Measurements from ENCODE around the gene LRIG3. TPM values are rescaled to one million over a fixed set of nuclear protein-coding genes. Genes with fewer than 3 reads are reported as not detected.
"Not testable (repeated sequence)": the region's sequence is repeated elsewhere in the genome, so short reads cannot be mapped to it uniquely, and the experiment has no call there.

LRIG3 gene
- 12.3 TPM for total RNA-seq

DNA sequence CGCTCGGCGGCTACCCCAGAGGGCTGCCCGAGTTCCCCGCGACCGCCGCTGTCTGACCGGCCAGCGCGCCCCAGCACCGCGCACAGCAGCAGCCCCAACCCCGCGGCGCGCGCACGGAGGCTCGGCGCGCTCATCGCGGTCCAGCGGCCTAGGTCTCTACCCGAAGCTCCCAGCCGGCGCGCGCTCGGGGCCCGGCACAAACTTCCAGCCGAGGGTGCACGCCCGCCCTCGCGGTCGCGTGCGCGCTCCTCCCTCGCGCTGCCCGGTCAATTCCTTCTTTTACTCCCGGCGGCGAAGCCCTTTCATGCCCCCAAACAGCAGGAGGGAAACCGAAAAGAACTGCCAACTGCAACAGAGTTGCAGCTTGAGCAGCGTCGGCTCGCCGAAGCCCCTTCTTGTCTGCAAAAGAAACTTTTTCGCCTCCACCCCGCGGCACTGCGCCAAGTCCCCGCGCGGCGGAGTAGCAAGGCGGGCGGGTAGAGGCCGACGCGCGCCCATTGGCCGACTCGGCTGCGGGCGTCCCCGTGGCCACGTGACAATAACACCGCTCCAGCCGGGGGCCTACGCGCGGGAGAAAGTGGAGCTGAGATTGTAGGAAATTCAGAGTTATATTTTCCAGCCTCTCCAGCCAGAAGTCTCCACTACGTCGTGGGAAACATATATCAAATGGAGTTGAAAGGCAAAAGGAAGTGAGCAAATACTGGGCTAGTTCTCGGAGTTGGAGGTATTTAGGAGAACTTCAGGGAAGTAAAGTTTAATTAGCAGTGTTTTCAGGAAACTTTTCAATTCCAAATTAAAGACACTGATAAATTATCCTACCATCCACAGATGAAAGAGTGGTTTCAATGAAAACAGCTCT, at the start of gene LRIG3:
TSS of gene LRIG3 (minus strand) at position 403 of the 859 bp plus-strand sequence. CDS start at position 134, 269 bp downstream.
- DNase-seq = peak; percentile 61

DNA sequence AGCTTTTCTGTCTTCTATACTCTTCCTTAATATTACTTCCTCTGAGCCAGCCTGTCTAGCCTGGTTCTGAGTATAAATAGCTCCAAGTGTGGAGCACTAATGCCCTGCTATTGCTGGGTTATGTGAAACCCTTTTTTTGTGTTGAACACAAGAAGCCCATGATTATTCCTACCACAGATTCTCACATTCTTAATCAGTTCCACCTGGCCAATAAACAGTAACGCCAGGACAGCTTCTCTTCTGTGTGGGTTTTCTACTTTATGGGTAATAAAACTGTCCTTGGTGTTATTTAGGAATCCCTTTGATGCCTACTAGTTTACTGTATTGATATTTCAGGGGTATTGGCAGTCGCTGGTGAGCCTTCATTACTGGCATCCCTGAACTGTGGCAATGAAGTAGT, 48.9 kb upstream of the LRIG3 start:
- DNase-seq = no peak

DNA sequence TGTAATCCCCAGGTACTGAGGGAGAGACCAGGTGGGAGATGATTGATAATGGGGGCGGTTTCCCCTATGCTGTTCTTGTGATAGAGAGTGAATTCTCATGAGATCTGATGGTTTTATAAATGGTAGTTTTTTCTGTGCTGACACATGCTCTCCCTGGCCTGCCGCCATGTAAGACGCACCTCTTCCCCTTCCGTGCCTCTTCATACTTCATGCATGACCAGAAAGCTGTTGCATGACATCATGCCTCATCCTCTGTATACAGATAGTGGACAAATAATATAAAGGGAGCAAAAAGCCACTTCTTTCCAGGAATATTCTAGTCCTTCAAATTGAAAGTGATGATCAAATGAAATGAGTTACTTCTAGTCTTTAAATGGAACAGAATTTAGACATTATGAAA, 47.3 kb upstream of the LRIG3 start:
- DNase-seq = no peak

DNA sequence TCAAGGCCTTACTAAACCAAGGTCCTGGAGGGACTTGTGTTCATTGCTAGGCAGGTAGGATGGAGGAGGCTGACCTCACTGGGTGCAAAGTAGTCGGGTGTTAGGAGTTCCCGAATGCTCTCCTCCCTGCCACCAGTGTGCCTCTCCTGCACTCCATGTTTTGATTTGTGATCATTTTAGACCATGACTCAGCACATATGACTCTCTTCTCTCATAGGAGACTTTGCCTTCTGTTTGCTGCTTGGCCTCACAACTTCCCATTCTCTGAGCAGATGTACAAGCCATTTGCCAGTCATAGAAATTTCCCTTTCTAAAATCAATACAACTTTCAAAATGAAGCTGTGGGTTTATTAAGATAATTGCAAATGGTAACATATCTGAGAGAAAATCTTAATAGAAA, 46.6 kb upstream of the LRIG3 start:
- DNase-seq = no peak

- DNase-seq = no peak
These were observed 45.3 kb upstream of the LRIG3 start for GRCh38 chr12:58965568-58965967.

GRCh38 chr12:58963844-58964243, 43.5 kb upstream of the LRIG3 start:
- DNase-seq = no peak

DNA sequence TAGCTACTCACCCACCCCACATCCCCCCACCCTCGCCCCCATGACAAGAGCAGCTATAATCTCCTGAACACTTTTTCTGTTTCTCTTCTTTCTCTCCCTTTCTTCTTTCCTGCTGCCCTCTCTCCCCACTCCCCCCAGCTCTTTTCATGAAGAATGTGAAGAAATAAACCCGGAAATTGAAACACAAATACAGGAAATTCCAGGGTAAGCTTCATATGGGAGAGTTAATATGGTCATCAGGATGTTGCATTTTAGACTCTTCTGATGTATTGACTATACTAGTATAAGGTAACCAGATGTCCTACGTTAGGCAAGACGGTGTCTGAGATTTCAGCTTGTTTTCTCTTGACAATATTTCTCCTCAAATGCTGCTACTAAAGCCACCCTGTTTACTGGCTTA, 41.6 kb upstream of the LRIG3 start:
- DNase-seq = no peak

GRCh38 chr12:58961166-58961565, 40.9 kb upstream of the LRIG3 start:
- no peak for DNase-seq

- DNase-seq = no peak
These were observed 39.5 kb upstream of the LRIG3 start for GRCh38 chr12:58959639-58960300.

DNA sequence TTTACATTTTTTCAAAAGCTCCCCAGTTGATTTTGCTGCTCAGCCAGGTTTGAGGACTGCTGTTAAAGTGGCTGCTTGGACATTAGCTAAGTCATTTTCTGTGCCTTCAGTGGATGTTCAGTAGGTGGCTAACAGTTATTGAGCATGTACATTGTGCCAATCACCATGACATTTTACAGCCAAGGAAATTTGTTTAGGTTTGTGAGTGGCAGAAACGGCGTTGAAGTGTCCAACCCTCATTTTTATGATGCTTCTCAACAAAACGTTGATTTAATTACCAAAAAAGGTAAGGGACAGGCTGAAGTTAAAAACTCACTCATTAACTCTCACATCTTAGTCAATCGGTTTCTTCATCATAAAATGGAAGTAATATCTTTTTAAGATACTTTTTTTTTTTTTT, 37.0 kb upstream of the LRIG3 start:
- DNase-seq = no peak

GRCh38 chr12:58955849-58956248, 35.5 kb upstream of the LRIG3 start:
- DNase-seq = no peak

GRCh38 chr12:58954002-58954401, 33.7 kb upstream of the LRIG3 start:
- no peak for DNase-seq

DNA sequence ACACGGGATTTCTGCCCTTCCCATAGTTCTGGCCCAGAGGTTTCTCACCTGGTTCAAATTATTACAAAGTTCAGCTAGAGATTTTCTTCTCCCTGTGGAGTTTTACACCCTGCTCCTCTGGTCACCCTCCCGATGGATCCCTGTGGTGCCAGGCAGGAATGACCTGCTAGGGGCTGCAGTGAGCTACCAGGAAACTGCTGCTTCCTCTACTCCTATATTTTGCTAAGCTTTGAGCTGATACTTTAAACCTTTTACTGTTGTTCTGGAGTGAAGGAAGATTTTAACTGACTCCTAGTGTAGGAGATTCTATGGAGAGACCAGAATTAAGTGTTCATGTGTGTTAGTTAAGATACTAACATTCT, 30.4 kb upstream of the LRIG3 start:
- no peak for DNase-seq

DNA sequence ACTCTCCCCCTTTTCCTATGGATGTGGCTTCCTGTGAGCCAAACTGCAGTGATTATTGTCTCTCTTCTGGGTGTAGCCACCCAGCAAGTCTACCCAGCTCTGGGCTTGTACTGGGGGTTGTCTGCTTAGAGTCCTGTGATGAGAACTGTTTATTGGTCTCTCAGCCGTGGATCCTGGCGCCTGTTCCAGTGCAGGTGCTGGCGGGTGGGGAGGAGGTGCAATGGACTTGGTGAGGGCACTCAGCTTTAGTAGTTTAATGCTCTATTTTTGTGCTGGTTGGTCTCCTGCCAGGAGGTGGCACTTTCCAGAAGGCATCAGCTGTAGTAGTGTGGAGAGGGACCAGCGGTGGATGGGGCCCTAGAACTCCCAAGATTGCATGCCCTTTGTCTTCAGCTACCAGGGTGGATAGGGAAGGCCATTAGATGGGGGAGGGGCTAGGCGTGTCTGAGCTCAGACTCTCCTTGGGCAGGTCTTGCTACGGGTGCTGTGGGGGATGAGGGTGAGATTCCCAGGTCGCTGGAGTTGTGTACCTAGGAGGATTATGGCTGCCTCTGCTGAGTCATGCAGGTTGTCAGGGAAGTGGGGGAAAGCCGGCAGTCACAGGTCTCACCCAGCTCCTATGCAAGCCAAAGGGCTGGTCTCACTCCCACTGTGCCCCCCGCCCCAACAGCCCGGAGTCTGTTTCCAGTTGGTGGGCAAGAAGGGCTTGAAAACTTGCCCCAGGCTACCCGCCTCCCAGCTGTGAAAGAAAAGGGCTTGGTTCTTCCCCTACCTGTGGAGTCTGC, 29.8 kb upstream of the LRIG3 start:
- DNase-seq = not testable (repeated sequence)

DNA sequence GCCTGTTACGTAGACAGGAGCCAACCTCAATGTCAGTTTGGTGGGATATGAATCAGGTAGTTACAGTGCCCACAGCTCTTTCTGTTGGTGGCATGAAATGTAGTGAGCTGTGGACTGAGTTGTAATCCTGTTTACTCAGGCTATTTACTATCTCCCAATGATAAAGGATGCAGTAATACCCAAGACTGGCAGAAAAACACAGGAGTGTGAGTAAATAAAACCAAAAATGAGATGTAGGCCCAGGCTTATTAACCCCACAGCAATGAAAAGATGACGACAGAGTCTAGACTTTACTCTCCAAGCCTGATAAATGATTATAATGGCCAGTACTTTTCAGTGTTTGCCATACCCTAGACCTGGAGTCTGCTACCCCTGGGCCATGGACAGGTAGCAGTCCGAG, 22.8 kb upstream of the LRIG3 start:
- DNase-seq = no peak

DNA sequence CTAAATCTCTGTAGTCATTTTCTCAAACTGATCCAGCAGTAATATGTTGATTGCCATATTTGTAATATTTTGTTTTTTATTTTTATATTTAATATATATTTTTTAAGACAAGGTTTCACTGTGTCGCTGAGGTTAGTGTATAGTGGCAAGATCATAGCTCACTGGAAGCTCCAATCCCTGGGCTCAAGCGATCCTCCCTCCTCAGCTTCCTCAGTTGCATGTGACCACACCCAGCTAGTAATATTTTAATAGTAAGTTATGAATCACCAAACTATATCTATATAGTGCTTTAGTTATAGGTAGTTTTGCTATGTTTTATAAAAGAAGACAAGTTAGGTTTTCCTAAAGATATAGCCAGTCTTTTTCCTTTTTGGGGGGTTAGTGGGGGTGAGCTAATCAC, 22.0 kb upstream of the LRIG3 start:
- DNase-seq = no peak

DNA sequence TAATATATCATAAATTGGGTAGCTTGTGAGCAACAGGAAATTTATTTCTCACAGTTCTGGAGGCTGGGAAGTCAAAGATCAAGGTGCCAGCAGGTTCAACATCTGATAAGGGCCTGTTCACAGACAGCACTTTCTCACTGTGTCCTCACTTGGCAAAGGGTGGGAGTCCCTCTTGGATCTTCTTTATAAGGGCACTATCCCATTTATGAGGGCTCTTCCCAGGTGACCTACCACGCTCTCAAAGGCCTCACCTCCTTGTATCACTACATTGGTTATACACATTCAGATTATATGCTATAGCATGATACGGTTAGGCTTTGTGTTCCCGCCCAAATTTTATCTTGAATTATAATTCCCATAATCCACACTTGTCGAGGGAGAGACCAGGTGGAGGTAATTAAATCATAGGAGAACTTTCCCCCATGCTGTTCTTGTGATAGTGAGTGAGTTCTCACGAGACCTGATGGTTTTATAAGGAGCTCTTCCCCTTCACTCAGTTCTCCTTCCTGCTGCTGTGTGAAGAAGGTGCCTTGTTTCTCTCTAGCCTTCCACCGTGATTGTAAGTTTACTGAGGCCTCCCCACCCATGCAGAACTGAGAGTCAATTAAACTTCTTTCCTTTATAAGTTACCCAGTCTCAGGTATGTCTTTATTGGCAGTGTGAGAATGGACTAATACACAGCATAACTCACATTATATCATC, 19.2 kb upstream of the LRIG3 start:
- DNase-seq = no peak

DNA sequence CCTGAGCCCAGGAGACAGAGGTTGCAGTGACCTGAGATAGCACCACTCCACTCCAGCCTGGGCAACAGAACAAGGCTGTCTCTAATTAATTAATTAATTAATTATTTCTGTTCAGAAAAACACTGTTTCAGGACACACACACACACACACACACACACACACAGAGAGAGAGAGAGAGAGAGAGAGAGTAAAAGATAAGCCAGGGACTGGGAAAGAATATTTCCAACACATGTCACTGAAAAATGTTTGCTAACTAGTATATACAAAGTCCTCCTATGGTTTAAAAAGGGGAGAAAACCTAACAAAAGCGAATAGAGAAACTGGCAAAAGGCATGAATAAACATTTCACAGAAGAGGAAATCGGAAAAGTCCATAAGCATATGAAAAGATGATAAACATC, 18.1 kb upstream of the LRIG3 start:
- no peak for DNase-seq

DNA sequence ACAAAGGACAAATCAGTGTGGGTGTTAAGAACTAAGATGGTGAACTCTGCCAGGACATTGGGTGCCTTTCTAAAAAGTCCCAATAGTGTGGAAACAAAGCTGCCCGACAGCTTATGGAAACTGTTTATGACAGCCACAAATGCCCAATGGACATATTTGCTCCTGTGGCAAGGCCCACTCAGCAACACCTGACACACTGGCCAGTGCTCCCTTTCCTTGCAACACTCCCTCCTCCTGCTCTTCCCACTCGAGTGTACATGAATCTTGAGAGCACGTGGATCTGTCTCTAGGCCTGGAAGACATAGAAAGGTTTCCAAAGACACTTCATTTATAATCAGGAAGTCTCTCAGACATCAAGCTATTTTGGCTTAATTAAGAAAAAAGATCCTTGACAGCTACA, 14.2 kb upstream of the LRIG3 start:
- DNase-seq = no peak

GRCh38 chr12:58932806-58933681, 12.7 kb upstream of the LRIG3 start:
- no peak for DNase-seq

DNA sequence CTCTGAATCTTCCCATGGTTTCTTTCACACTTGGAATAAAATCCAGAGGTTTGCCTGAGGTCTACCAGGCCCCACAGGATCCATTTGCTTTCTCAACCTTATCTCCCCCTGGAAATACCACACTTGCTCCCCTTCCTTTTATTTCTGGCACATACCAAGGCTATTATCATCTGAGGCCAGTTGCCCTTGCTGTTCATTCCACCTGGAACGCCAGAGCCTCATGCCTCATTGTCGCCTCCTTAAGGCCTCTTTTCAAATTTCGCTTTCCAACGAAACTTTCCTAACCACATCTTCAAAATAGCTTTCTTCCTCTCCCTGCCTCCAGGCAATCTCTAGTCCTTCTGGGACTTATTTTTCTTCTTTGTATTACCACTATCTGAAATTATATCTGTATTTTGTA, 11.2 kb upstream of the LRIG3 start:
- DNase-seq = no peak
